Ovary (tissue), 9 donors: Measurements from ENCODE around the gene THBS1. TPM values are rescaled to one million over a fixed set of nuclear protein-coding genes. Genes with fewer than 3 reads are reported as not detected.

Experiments
- DNase-seq, 5 donors: peaks; one replicate each; pipeline ENCODE4 v3.0.0-alpha.2; 2019 to 2020
- H3K27ac ChIP-seq, 2 donors: fragments of 200-600 bp; one replicate each; pipeline versions ENCODE4 v1.5.1 to v1.8.0; 2019 to 2022
- H3K27me3 ChIP-seq: fragments of 200-600 bp; one replicate; pipeline ENCODE4 v1.8.0; 2022
- H3K36me3 ChIP-seq: fragments of 200-600 bp; sonication (generic); one replicate; pipeline ENCODE4 v1.5.1; 2019
- H3K4me1 ChIP-seq: one replicate; pipeline ENCODE4 v1.8.1; 2013; ENCODE audit warnings: mild to moderate bottlenecking, moderate library complexity; ENCODE audit not compliant: insufficient read depth
- H3K4me3 ChIP-seq: fragments of 200-600 bp; sonication (generic); one replicate; pipeline ENCODE4 v1.5.1; 2017
- H3K9me3 ChIP-seq, 2 donors: fragments of 200-600 bp in 1 of 2; sonication (generic) in 1 of 2; one replicate each; pipeline versions ENCODE4 v1.5.1 to v1.8.1; 2013 to 2019; ENCODE audit warnings: mild to moderate bottlenecking in 1 of 2, moderate library complexity in 1 of 2
- EP300 ChIP-seq: sonication (generic); formaldehyde crosslinking; IDR thresholded peaks from one replicate; pipeline ENCODE4 v1.6.1; 2017; ENCODE audit warnings: antibody characterized with exemption
- POLR2A ChIP-seq: fragments of 450-650 bp; IDR thresholded peaks from one replicate; pipeline ENCODE4 v1.6.1; 2017; ENCODE audit warnings: antibody characterized with exemption, mild to moderate bottlenecking, moderate library complexity
- WGBS, 3 donors: extraction: QIAGEN DNeasy Blood & Tissue Kit in 1 of 3; methylation state at CpG; one replicate each; pipeline versions ENCODE4 v1.1.5 to v1.1.7; 2013 to 2017; 5-methylcytosine and 5-hydroxymethylcytosine counted together
- intact Hi-C, 4 donors: fragments of 100-400 bp; cut with DNase I; formaldehyde crosslinking; loops; one replicate each; pipeline versions ENCODE4 v1.11.0 to v1.15.1; 2022 to 2023
- polyA plus RNA-seq, 2 donors: library from polyadenylated mRNA; stranded (reverse); fragments of 200-250 nt in 1 of 2; fragments of 350-450 nt in 1 of 2; fragmentation: Illumina TruSeq in 1 of 2; extraction: RNeasy Lipid Tissue Mini Kit (QIAGEN cat#74804) in 1 of 2; gene quantifications; one replicate each; pipeline ENCODE4 v1.2.3, GENCODE V29; 2013 to 2014
- total RNA-seq, 7 donors: library from RNA; depleted of rRNA in 2 of 7; stranded (reverse); fragments of >200 nt in 2 of 7; fragmentation: NEBNext Ultra II Directional in 3 of 7; extraction: Animal tissue kit (Norgen Biotek cat#: 25700) in 3 of 7; gene quantifications; one replicate each; pipeline versions ENCODE4 v1.1.0 to v1.2.4, GENCODE V29; 2016 to 2023
- TF ChIP-seq, protein P1 (sequence below), 3 donors: fragments of 450-650 bp in 2 of 3; fragments of 200-600 bp in 1 of 3; IDR thresholded peaks; one replicate each; pipeline versions ENCODE4 v1.5.1 to v1.8.0; 2016 to 2022; ENCODE audit warnings: antibody characterized with exemption in 3 of 3, mild to moderate bottlenecking in 1 of 3
- donor health status: DM: no; HTN: no; CAD: no; lungs with moderate emphysema.
- donor health status: DM: no; HTN: no; CAD: no.
- donor health status: Bipolar disorder and iron deficiency.
- donor health status: DM: yes; HTN: yes; CAD: no.
- donor health status: DM: no; HTN: no; CAD: no.
- donor health status: DM: yes; HTN: yes; CAD: no.

THBS1 gene
- total and polyA plus RNA-seq, 9 donors, result 53.6 to 428 (median 154) TPM

DNA sequence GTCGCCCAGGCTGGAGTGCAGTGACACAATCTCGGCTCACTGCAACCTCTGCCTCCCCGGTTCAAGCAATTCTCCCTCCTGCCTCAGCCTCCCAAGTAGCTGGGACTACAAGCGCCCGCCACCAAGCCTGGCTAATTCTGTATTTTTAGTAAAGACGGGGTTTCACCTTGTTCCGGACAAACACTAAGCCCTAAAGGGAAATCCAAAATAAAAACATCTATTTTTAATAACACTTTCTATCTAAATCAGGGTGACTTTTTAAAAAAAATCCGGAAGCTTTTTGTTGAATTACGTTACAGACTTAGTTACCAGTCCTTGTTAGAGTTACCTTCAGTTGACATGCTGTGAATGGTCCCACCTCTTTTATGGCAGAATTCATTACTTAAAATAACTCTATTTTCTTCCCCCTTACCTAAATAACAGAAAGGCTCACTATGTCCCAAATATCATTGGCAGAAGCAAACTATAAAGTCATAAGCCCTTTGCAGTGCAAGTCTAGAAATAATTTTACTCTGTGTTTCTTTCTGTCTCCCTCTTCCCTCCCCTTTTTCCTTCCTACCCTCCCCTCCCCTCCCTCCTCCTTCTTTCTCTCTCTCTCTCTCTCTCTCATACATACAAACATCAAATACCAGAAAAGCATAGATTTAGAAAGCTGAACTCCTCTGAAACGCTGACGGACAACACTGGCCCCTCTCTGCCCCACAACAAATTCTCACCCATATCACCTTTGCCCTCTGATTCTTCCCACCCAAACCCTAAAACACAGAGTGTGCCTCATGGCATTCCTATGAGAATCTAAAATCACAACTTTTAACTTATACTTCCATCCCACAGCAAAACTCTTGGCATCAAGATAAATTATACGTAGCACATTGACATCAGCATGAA lies 18.3 kb downstream of the THBS1 start:
- TF ChIP-seq, protein P1, sequence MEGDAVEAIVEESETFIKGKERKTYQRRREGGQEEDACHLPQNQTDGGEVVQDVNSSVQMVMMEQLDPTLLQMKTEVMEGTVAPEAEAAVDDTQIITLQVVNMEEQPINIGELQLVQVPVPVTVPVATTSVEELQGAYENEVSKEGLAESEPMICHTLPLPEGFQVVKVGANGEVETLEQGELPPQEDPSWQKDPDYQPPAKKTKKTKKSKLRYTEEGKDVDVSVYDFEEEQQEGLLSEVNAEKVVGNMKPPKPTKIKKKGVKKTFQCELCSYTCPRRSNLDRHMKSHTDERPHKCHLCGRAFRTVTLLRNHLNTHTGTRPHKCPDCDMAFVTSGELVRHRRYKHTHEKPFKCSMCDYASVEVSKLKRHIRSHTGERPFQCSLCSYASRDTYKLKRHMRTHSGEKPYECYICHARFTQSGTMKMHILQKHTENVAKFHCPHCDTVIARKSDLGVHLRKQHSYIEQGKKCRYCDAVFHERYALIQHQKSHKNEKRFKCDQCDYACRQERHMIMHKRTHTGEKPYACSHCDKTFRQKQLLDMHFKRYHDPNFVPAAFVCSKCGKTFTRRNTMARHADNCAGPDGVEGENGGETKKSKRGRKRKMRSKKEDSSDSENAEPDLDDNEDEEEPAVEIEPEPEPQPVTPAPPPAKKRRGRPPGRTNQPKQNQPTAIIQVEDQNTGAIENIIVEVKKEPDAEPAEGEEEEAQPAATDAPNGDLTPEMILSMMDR (IDR thresholded peaks at IDR 0.05), result no peak
- no peak for TF ChIP-seq POLR2A
- no peak for TF ChIP-seq EP300
- H3K9me3 ChIP-seq, result no peaks in the 10 kb centered on the region
- no peaks in the 10 kb centered on the region for H3K36me3 ChIP-seq
- no peak overlapping the region for H3K27ac ChIP-seq
- intact Hi-C loops, result no loop called here
- H3K4me1 ChIP-seq, result peaks cover 1% of the 10 kb centered on the region
- 34 to 63% (median 52%) methylated on average over 12 of the region's 12 CpGs for WGBS, 3 donors
- DNase-seq, result no peak
- no peak overlapping the region for H3K4me3 ChIP-seq
- no peaks in the 10 kb centered on the region for H3K27me3 ChIP-seq

DNA sequence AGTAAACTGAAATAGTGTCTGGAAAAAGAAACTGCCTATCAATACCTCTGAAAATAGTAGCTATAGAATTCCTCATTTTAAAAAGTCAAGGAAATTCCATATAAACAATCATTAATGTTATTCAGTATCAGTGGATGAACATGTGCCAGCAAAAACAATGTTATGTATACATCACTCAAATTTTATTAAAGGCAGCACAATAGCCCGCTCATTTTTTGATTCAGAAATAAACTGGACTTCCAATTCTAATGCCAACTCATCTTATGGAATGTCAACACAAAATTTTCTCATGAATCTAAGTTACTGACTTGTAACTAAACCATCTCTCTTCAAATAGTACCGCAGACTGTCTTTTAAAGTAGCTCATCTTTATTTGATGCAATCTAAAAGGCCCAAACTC lies 19.0 kb downstream of the THBS1 start:
- Histone ChIP-seq H3K27ac (no peak overlapping the region), H3K36me3 (no peaks in the 10 kb centered on the region), H3K4me1 (peaks cover 1% of the 10 kb centered on the region), H3K9me3 (no peaks in the 10 kb centered on the region), H3K4me3 (no peak overlapping the region), H3K27me3 (no peaks in the 10 kb centered on the region)
- DNase-seq, result no peak
- WGBS, 3 donors, result 79 to 87% (median 86%) methylated on average over 2 of the region's 2 CpGs
- TF ChIP-seq, protein P1 (IDR thresholded peaks at IDR 0.05), result no peak
- intact Hi-C loops, result no loop called here

DNA sequence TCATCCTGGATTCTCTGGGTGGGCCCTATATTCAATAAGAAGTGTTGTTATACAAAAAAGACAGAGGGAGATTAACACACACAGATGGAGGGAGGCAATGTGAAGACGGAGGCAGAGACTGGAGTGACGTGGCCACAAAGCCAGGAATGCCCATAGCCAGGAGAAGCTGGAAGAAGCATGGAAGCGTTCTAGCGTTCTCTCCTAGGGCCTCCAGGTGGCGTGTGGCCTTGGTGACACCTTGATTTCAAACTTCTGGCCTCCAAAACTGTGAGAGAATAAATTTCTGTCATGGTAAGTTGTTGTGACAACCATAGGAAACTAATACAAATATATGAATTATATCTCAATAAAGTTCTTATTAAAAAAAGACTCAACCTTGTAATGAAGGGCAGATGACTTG lies 21.3 kb downstream of the THBS1 start:
- Histone ChIP-seq H3K4me1 (peaks cover 1% of the 10 kb centered on the region), H3K9me3 (no peaks in the 10 kb centered on the region), H3K27ac (no peak overlapping the region), H3K27me3 (no peaks in the 10 kb centered on the region), H3K36me3 (no peaks in the 10 kb centered on the region), H3K4me3 (no peak overlapping the region)
- intact Hi-C loops, result no loop called here
- no peak for TF ChIP-seq EP300
- TF ChIP-seq, protein P1 (IDR thresholded peaks at IDR 0.05), result no peak
- no peak for TF ChIP-seq POLR2A
- DNase-seq, result no peak
- 86 to 89% (median 87%) methylated on average over 5 of the region's 5 CpGs for WGBS, 3 donors

DNA sequence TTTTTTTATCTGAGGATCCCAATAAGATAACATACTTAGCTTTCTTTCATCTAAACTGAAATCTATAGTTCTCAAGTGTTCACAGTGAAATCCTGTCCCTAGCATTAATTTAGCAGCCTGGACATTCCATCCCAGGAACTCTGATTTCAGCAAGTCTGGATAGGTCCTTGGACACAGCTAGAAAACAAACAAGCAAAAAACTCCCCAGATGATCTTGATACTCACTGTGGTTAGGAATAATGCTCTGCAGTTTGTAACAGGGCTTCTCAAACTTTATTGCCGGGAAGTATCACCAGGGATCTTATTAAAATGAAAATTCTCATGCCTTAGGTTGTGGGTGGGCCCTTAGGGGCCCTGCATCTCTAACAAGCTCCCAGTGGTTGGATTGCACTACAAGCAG lies 24.3 kb downstream of the THBS1 start:
- Histone ChIP-seq H3K4me1 (no peaks in the 10 kb centered on the region), H3K9me3 (no peaks in the 10 kb centered on the region), H3K4me3 (no peak overlapping the region), H3K27me3 (no peaks in the 10 kb centered on the region), H3K27ac (no peak overlapping the region), H3K36me3 (no peaks in the 10 kb centered on the region)
- no peak for DNase-seq
- TF ChIP-seq, protein P1 (IDR thresholded peaks at IDR 0.05), result no peak
- TF ChIP-seq EP300, result no peak
- TF ChIP-seq POLR2A, result no peak
- WGBS, 3 donors, result 91 to 97% (median 97%) methylated on average over 1 of the region's 1 CpG
- intact Hi-C loops, result no loop called here
